HFFc6 (cell line): ENCODE data around the gene TTLL10. TPM values are rescaled to one million over a fixed set of nuclear protein-coding genes. Genes with fewer than 3 reads are reported as not detected.

Experiments used
- DNase-seq: peaks from one replicate; pipeline ENCODE4 v3.0.0-alpha.2; 2018
- H3K27ac Mint-ChIP-seq: 2 replicates; pipeline ENCODE4 v1.8.0; 2020; ENCODE audit warnings: mild to moderate bottlenecking, mixed read lengths
- H3K27me3 Mint-ChIP-seq: 2 replicates; pipeline ENCODE4 v1.8.0; 2021; ENCODE audit warnings: mild to moderate bottlenecking, moderate library complexity, mixed read lengths; ENCODE audit not compliant: insufficient read depth
- H3K36me3 Mint-ChIP-seq: 2 replicates; pipeline ENCODE4 v1.8.0; 2021; ENCODE audit warnings: low read depth, mixed read lengths
- H3K4me1 Mint-ChIP-seq: 2 replicates; pipeline ENCODE4 v1.8.0; 2020; ENCODE audit warnings: low read depth, mixed read lengths
- H3K4me3 Mint-ChIP-seq: 2 replicates; pipeline ENCODE4 v1.8.0; 2020; ENCODE audit warnings: mild to moderate bottlenecking, moderate library complexity, mixed read lengths
- H3K9me3 Mint-ChIP-seq: 2 replicates; pipeline ENCODE4 v1.8.0; 2020; ENCODE audit warnings: mild to moderate bottlenecking, mixed read lengths
- total RNA-seq, 6 experiments: library from RNA; stranded (reverse); fragmentation: NEBNext Ultra II Directional; extraction: Animal tissue kit (Norgen Biotek cat#: 25700); gene quantifications; 2 replicates in 1 of 6; 3 replicates in 5 of 6; pipeline ENCODE4 v1.2.3, GENCODE V29; 2021
- TF ChIP-seq, protein P1 (sequence below): fragments of 200-600 bp; sonication (generic); IDR thresholded peaks from 2 replicates; pipeline ENCODE4 v1.5.0; 2021; ENCODE audit warnings: antibody characterized with exemption, mild to moderate bottlenecking

The TTLL10 gene
- total RNA-seq, 6 experiments from 2014 or later = not detected

DNA sequence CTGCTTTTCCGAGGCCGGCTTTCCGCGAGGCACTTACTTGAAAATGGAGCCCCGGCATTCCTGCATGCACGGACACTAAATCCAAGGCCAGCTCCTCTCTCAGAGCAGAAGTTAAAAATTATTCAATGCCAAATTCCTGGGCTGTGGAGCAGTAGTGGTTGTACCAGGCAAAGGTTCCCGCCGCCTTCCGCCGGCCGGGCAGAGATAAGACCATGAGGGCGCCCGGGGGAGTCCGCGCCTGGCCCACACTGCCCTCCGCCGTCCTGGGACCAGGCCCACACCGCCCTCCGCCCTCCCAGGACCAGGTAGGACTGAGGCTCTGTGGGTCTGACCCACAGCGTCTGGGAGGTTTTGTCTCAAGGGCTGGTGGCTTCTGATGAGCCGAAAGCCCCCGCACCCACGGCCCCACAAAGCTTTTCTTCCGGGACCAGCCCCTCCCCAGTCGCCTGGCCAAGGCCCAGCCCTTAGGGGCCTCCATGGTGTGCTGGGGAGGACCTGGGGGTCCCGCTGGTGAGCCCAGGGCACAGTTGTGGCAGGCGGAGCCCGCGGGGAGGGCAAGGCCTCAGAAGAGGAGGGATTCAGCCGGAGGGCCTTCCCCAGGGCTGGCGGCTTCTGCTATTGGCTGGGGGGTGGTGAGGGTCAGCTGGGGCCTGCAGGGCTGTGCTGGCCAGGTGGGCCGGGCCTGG, 45.1 kb upstream of the TTLL10 start:
- H3K4me1 Mint-ChIP-seq = peaks cover 6% of the 10 kb centered on the region
- H3K27ac Mint-ChIP-seq = no peak overlapping the region
- H3K9me3 Mint-ChIP-seq = peaks cover 6% of the 10 kb centered on the region
- DNase-seq = no peak
- no peak overlapping the region for H3K4me3 Mint-ChIP-seq
- no peaks in the 10 kb centered on the region for H3K36me3 Mint-ChIP-seq
- TF ChIP-seq, protein P1, sequence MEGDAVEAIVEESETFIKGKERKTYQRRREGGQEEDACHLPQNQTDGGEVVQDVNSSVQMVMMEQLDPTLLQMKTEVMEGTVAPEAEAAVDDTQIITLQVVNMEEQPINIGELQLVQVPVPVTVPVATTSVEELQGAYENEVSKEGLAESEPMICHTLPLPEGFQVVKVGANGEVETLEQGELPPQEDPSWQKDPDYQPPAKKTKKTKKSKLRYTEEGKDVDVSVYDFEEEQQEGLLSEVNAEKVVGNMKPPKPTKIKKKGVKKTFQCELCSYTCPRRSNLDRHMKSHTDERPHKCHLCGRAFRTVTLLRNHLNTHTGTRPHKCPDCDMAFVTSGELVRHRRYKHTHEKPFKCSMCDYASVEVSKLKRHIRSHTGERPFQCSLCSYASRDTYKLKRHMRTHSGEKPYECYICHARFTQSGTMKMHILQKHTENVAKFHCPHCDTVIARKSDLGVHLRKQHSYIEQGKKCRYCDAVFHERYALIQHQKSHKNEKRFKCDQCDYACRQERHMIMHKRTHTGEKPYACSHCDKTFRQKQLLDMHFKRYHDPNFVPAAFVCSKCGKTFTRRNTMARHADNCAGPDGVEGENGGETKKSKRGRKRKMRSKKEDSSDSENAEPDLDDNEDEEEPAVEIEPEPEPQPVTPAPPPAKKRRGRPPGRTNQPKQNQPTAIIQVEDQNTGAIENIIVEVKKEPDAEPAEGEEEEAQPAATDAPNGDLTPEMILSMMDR = no peak
- peaks cover 25% of the 10 kb centered on the region for H3K27me3 Mint-ChIP-seq

DNA sequence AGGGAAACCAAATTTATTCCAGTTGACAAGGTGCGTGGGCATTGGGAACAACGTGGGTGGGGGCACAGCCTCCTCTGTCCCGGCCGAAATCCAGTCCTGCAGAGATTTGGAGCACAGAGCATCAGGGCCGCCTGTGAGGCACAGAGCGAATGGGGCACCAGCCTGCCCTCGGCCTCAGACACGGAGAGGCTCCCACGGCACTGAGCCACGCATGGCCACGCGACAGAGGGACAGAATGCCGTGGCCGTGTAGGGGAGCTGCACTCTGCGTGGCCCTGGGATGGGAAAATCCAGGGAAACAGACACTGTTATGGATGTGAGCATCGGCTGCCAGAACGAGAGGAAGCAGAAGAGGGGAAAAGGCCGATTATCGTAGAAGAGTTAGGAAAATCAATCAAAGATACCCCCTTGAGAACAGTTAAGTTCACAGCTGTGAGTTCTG, 44.3 kb upstream of the TTLL10 start:
- no peaks in the 10 kb centered on the region for H3K36me3 Mint-ChIP-seq
- DNase-seq = no peak
- H3K27ac Mint-ChIP-seq = no peak overlapping the region
- TF ChIP-seq, protein P1 = no peak
- no peaks in the 10 kb centered on the region for H3K9me3 Mint-ChIP-seq
- no peaks in the 10 kb centered on the region for H3K4me1 Mint-ChIP-seq
- H3K4me3 Mint-ChIP-seq = no peak overlapping the region
- H3K27me3 Mint-ChIP-seq = peaks cover 18% of the 10 kb centered on the region

DNA sequence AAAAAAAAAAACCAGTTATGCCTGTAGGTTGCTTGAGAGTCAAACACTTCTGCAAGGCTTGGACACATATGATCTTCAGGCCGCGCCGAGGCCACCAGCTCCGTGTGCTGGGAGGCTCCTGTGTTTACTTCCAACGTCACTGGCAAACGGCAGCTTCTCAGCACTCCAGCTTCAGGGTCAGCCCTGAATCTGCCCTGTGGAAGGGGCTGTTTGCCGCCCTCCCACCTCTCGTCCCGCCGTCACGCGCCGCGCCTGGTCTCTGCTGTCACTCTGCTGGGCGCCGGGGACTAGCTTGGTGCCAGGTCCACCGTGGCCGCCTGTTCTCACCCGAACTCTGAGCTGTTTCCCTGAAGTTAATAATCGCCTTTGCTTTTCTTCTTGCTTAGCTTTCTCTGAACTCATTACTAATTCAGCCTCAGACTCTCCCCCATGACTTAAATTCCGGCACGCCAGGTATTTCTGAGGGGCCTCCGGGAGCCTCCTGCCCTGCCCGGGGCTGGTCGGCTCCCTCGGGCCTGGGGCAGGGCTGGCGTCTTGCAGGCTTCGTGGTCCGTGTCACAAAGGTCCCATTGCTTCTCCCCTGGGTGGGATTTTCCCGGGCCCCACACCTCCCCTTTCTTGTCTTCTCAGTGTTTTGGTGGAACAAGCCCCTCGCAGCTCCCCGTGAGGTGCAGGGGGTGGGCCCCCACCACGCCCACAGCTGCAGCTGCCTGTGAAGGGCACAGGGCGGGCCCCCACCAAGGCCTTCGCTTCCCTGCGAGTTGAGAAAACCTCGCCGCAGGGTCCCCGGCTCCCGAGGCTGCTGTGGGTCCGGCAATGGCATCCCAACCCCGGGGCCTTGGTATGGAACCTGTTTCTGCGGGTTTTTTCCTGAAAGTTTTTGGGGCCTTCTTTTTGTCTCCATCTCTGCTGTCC, 43.2 kb upstream of the TTLL10 start:
- H3K27ac Mint-ChIP-seq = no peak overlapping the region
- H3K9me3 Mint-ChIP-seq = no peaks in the 10 kb centered on the region
- TF ChIP-seq, protein P1 = no peak

DNA sequence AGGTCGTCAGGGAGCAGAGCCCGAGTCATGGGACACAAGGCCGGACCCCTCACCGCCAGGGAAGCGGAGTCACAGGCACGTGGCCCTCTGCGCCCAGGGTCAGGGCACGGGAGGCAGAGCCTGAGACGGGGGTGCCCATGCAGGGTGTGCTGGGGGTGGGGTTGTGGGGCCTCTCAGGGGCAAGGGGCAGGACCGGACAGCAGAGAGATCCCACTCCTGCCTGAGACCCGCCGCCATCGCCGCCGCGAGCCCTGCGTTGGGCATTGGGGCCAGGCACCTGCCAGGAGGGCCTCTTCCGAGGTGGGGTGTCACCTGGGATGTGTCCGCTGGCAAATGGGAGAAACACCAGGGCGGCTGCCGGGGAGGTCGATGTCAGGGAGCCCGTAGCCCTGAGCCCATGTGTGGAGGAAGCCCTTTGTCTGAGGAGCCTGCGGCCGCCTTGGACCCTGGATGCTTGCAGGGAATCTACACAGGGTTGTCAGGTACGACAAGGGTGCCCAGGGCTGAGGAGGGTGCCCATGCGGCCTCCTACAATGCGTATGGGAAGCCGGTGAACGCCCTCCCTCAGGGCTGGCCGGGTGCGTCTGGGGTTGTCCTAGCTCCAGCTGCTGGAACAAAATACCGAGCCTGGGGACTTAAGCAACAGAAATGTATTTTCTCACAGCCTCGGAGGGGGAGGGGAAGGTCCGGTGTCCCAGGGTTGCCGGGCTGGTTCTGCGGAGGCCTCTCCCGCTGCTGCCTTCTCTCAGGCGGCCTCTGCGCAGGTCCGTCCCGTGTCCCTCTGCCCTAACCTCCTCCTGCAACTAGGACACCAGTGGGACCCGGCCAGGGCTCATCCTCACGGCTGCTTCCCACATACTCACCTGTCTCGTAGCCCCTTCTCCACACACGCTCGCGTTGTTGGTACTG, 41.4 kb upstream of the TTLL10 start:
- no peaks in the 10 kb centered on the region for H3K9me3 Mint-ChIP-seq
- TF ChIP-seq, protein P1 = no peak
- H3K27ac Mint-ChIP-seq = no peak overlapping the region
- no peak overlapping the region for H3K4me3 Mint-ChIP-seq
- H3K4me1 Mint-ChIP-seq = no peaks in the 10 kb centered on the region
- no peaks in the 10 kb centered on the region for H3K36me3 Mint-ChIP-seq
- peaks cover 15% of the 10 kb centered on the region for H3K27me3 Mint-ChIP-seq
- DNase-seq = no peak

More for the DNA sequence above, 43.2 kb upstream of the TTLL10 start:
- no peak for DNase-seq
- Mint-ChIP-seq H3K4me3 (no peak overlapping the region), H3K36me3 (no peaks in the 10 kb centered on the region), H3K4me1 (no peaks in the 10 kb centered on the region), H3K27me3 (peaks cover 15% of the 10 kb centered on the region)
